ENCODE measurements around the gene OR2AT4. TPM values are rescaled to one million over a fixed set of nuclear protein-coding genes. Genes with fewer than 3 reads are reported as not detected.

Gene OR2AT4
- total RNA-seq, 6 donors from 2014 or later: not detected

- Histone ChIP-seq H3K4me3 (no peak overlapping the region), H3K27ac (no peak overlapping the region), H3K4me1 (no peaks in the 10 kb centered on the region), H3K9me3 (no peaks in the 10 kb centered on the region), H3K27me3 (no peaks in the 10 kb centered on the region), H3K36me3 (no peaks in the 10 kb centered on the region)
- ATAC-seq (ENCODE audit: low FRiP score in 2 of 2) (no peak), DNase-seq (no peak)
- TF ChIP-seq POLR2A (IDR thresholded peaks at IDR 0.05): no peak
- no peak for TF ChIP-seq EP300 (IDR thresholded peaks at IDR 0.05)
- TF ChIP-seq, protein P1, sequence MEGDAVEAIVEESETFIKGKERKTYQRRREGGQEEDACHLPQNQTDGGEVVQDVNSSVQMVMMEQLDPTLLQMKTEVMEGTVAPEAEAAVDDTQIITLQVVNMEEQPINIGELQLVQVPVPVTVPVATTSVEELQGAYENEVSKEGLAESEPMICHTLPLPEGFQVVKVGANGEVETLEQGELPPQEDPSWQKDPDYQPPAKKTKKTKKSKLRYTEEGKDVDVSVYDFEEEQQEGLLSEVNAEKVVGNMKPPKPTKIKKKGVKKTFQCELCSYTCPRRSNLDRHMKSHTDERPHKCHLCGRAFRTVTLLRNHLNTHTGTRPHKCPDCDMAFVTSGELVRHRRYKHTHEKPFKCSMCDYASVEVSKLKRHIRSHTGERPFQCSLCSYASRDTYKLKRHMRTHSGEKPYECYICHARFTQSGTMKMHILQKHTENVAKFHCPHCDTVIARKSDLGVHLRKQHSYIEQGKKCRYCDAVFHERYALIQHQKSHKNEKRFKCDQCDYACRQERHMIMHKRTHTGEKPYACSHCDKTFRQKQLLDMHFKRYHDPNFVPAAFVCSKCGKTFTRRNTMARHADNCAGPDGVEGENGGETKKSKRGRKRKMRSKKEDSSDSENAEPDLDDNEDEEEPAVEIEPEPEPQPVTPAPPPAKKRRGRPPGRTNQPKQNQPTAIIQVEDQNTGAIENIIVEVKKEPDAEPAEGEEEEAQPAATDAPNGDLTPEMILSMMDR (IDR thresholded peaks at IDR 0.05): no peak
- TF ChIP-seq POLR2AphosphoS5 (IDR thresholded peaks at IDR 0.05): no peak
- 81 to 88% methylated on average over 3 of the region's 3 CpGs for WGBS, 2 donors
These were observed 23.1 kb downstream of the OR2AT4 start for GRCh38 chr11:75073459-75074190.

DNA sequence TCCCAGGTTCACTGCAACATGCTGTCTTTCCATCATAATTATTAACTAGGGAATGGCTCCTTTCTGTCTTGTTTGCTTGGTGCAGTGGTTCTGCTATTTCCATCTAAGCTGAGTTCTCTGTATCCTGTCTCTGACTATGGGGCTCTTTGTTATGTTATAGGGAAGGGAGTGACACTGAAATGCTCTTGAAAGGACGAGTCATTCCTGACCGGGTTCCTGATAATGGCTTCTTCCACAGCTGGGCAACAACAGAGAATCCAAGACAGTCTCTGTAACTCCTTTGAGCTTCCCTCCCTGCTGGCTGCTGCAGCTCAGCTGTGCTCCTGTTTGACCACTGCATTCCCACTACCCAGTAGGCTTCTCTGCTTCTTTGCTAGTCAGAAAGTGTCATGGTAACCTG is 24.1 kb downstream of the OR2AT4 start:
- Histone ChIP-seq H3K4me3 (no peak overlapping the region), H3K27ac (no peak overlapping the region), H3K27me3 (no peaks in the 10 kb centered on the region), H3K4me1 (no peaks in the 10 kb centered on the region), H3K9me3 (no peaks in the 10 kb centered on the region), H3K36me3 (no peaks in the 10 kb centered on the region)
- TF ChIP-seq, protein P1 (IDR thresholded peaks at IDR 0.05): no peak
- no peak for TF ChIP-seq POLR2AphosphoS5 (IDR thresholded peaks at IDR 0.05)
- no peak for ATAC-seq (ENCODE audit: low FRiP score in 2 of 2)
- WGBS, 2 donors: 19 to 25% methylated on average over 2 of the region's 2 CpGs
- no peak for DNase-seq

GRCh38 chr11:75069473-75069872 is 27.2 kb downstream of the OR2AT4 start:
- 83 to 90% methylated on average over 4 of the region's 4 CpGs for WGBS, 2 donors
- TF ChIP-seq, protein P1 (IDR thresholded peaks at IDR 0.05): no peak
- TF ChIP-seq POLR2AphosphoS5 (IDR thresholded peaks at IDR 0.05) (no peak), POLR2A (IDR thresholded peaks at IDR 0.05) (no peak), EP300 (IDR thresholded peaks at IDR 0.05) (no peak)
- Histone ChIP-seq H3K4me1 (no peaks in the 10 kb centered on the region), H3K27ac (no peak overlapping the region), H3K4me3 (no peak overlapping the region), H3K36me3 (no peaks in the 10 kb centered on the region), H3K9me3 (no peaks in the 10 kb centered on the region), H3K27me3 (no peaks in the 10 kb centered on the region)
- DNase-seq: no peak
- ATAC-seq (ENCODE audit: low FRiP score in 2 of 2): no peak

DNA sequence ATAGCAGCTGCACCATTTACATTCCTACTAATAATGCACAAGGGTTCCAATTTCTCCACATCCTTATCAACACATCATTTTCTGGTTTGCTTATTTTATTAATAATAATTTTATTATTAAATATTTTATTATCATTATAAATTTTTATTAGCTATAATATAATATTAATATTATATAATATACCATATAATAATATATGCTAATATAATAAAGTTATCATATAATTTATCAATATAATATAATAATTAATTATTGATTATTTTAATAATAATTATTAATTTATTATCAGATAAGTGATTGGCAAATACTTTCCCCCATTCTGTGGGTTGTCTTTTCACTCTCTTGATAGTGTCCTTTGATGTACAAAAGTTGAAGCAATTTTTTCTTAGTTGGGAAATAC is 27.7 kb downstream of the OR2AT4 start:
- H3K9me3 ChIP-seq: no peaks in the 10 kb centered on the region
- TF ChIP-seq, protein P1 (IDR thresholded peaks at IDR 0.05): no peak
- TF ChIP-seq EP300 (IDR thresholded peaks at IDR 0.05): no peak
- no peak for TF ChIP-seq POLR2AphosphoS5 (IDR thresholded peaks at IDR 0.05)
- H3K27ac ChIP-seq: no peak overlapping the region
- ATAC-seq (ENCODE audit: low FRiP score in 2 of 2) (no peak), DNase-seq (no peak)
- no peaks in the 10 kb centered on the region for H3K4me1 ChIP-seq
- no peak overlapping the region for H3K4me3 ChIP-seq
- no peaks in the 10 kb centered on the region for H3K27me3 ChIP-seq
- no peaks in the 10 kb centered on the region for H3K36me3 ChIP-seq

DNA sequence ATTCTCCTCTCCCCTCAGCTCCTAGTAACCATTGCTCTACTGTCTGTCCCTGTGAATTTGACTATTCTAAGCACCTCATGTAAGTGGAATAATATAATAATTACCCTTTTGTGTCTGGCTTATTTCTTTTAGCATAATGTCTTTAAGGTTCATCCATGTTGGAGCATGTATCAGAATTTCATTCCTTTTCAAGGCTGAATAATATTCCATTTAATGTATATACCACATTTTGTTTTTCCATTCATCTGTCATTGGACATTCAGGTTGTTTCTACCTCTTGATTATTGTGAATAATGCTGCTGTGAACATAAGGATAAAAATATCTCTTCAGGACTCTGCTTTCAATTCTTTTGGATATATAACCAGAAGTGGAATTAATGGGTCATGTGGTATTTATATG is 28.1 kb downstream of the OR2AT4 start:
- ATAC-seq (ENCODE audit: low FRiP score in 2 of 2): no peak

More for the DNA sequence above, 28.1 kb downstream of the OR2AT4 start:
- no peaks in the 10 kb centered on the region for H3K27me3 ChIP-seq
- no peak overlapping the region for H3K27ac ChIP-seq
- DNase-seq: no peak
- no peaks in the 10 kb centered on the region for H3K4me1 ChIP-seq
- H3K36me3 ChIP-seq: no peaks in the 10 kb centered on the region
- TF ChIP-seq, protein P1 (IDR thresholded peaks at IDR 0.05): no peak
- TF ChIP-seq POLR2AphosphoS5 (IDR thresholded peaks at IDR 0.05) (no peak), POLR2A (IDR thresholded peaks at IDR 0.05) (no peak), EP300 (IDR thresholded peaks at IDR 0.05) (no peak)
- H3K4me3 ChIP-seq: no peak overlapping the region
- H3K9me3 ChIP-seq: no peaks in the 10 kb centered on the region

All from upper lobe of left lung (tissue), 6 donors.